Measurements from ENCODE around the gene IFNB1. TPM values are rescaled to one million over a fixed set of nuclear protein-coding genes. Genes with fewer than 3 reads are reported as not detected.

Gene IFNB1
- total RNA-seq: not detected

- DNase-seq (ENCODE audit: low spot score): no peak
- Histone ChIP-seq H3K27me3 (replicated peaks; ENCODE audit: insufficient read depth) (no peaks in the 10 kb centered on the region), H3K4me1 (ENCODE audit: control insufficient read depth in 1 of 2, low read depth in 2 of 2) (peaks cover 0 to 17% of the 10 kb centered on the region in 2 donors), H3K27ac (no peak within 1 kb of the TSS), H3K36me3 (no peaks in the 10 kb centered on the region), H3K9me3 (no peaks in the 10 kb centered on the region), H3K4me3 (no peak within 1 kb of the TSS)
- TF ChIP-seq CTCF (IDR thresholded peaks at IDR 0.05): no peak
- no peak for ATAC-seq (ENCODE audit: insufficient number of reproducible peaks, low FRiP score, low read depth)
Observed at GRCh38 chr9:21077781-21078180, at the start of gene IFNB1. TSS of gene IFNB1 (minus strand) at chr9:21077942. CDS start at chr9:21077869, 73 bp downstream.

- DNase-seq (ENCODE audit: low spot score) (no peak), ATAC-seq (ENCODE audit: insufficient number of reproducible peaks, low FRiP score, low read depth) (no peak)
- no peaks in the 10 kb centered on the region for H3K36me3 ChIP-seq
- H3K27me3 ChIP-seq (replicated peaks; ENCODE audit: insufficient read depth): no peaks in the 10 kb centered on the region
- no peak overlapping the region for H3K27ac ChIP-seq
- H3K9me3 ChIP-seq: no peaks in the 10 kb centered on the region
- no peaks in the 10 kb centered on the region for H3K4me1 ChIP-seq (ENCODE audit: control insufficient read depth in 1 of 2, low read depth in 2 of 2)
- no peak for TF ChIP-seq CTCF (IDR thresholded peaks at IDR 0.05)
- no peak overlapping the region for H3K4me3 ChIP-seq
Observed at GRCh38 chr9:21121595-21122251, 44.0 kb upstream of the IFNB1 start.

- DNase-seq (ENCODE audit: low spot score): no peak
Observed at GRCh38 chr9:21121079-21121478, 43.3 kb upstream of the IFNB1 start.

GRCh38 chr9:21119093-21119770 lies 41.5 kb upstream of the IFNB1 start:
- DNase-seq (ENCODE audit: low spot score): no peak
- H3K4me3 ChIP-seq: no peak overlapping the region
- H3K36me3 ChIP-seq: no peaks in the 10 kb centered on the region
- H3K9me3 ChIP-seq: no peaks in the 10 kb centered on the region
- H3K27ac ChIP-seq: no peak overlapping the region
- TF ChIP-seq CTCF (IDR thresholded peaks at IDR 0.05): no peak
- no peaks in the 10 kb centered on the region for H3K4me1 ChIP-seq (ENCODE audit: control insufficient read depth in 1 of 2, low read depth in 2 of 2)
- ATAC-seq (ENCODE audit: insufficient number of reproducible peaks, low FRiP score, low read depth): no peak
- no peaks in the 10 kb centered on the region for H3K27me3 ChIP-seq (replicated peaks; ENCODE audit: insufficient read depth)

More at GRCh38 chr9:21121079-21121478, 43.3 kb upstream of the IFNB1 start:
- ATAC-seq (ENCODE audit: insufficient number of reproducible peaks, low FRiP score, low read depth): no peak
- no peaks in the 10 kb centered on the region for H3K4me1 ChIP-seq (ENCODE audit: control insufficient read depth in 1 of 2, low read depth in 2 of 2)
- no peaks in the 10 kb centered on the region for H3K36me3 ChIP-seq
- no peak for TF ChIP-seq CTCF (IDR thresholded peaks at IDR 0.05)
- no peaks in the 10 kb centered on the region for H3K9me3 ChIP-seq
- H3K4me3 ChIP-seq: no peak overlapping the region
- H3K27me3 ChIP-seq (replicated peaks; ENCODE audit: insufficient read depth): no peaks in the 10 kb centered on the region
- H3K27ac ChIP-seq: no peak overlapping the region

GRCh38 chr9:21114311-21114710 lies 36.6 kb upstream of the IFNB1 start:
- Histone ChIP-seq H3K4me3 (no peak overlapping the region), H3K27ac (no peak overlapping the region), H3K36me3 (no peaks in the 10 kb centered on the region), H3K27me3 (replicated peaks; ENCODE audit: insufficient read depth) (no peaks in the 10 kb centered on the region), H3K9me3 (no peaks in the 10 kb centered on the region), H3K4me1 (ENCODE audit: control insufficient read depth in 1 of 2, low read depth in 2 of 2) (no peaks in the 10 kb centered on the region)
- TF ChIP-seq CTCF (IDR thresholded peaks at IDR 0.05): no peak
- ATAC-seq (ENCODE audit: insufficient number of reproducible peaks, low FRiP score, low read depth) (no peak), DNase-seq (ENCODE audit: low spot score) (no peak)

Data from thoracic aorta (tissue), 2 donors.